ENCODE measurements around the gene LARGE1.

Gene LARGE1

GRCh38 chr22:33537059-33537458, 383.2 kb downstream of the LARGE1 start:
- Histone ChIP-seq H3K36me3 (ENCODE audit: control insufficient read depth, insufficient read depth, low read length) (no peaks in the 10 kb centered on the region), H3K4me1 (ENCODE audit: control insufficient read depth, insufficient read depth, low read length) (no peaks in the 10 kb centered on the region), H3K27me3 (ENCODE audit: control insufficient read depth, insufficient read depth, low read length) (no peaks in the 10 kb centered on the region), H3K4me3 (ENCODE audit: low read depth, low read length) (no peak overlapping the region), H3K9ac (ENCODE audit: low read depth, low read length) (no peak overlapping the region), H3K9me3 (ENCODE audit: control insufficient read depth, insufficient read depth, low read length) (no peaks in the 10 kb centered on the region)

GRCh38 chr22:33535937-33536875, 384.1 kb downstream of the LARGE1 start:
- no peaks in the 10 kb centered on the region for H3K9me3 ChIP-seq (ENCODE audit: control insufficient read depth, insufficient read depth, low read length)
- no peaks in the 10 kb centered on the region for H3K27me3 ChIP-seq (ENCODE audit: control insufficient read depth, insufficient read depth, low read length)
- H3K4me1 ChIP-seq (ENCODE audit: control insufficient read depth, insufficient read depth, low read length), result no peaks in the 10 kb centered on the region
- no peaks in the 10 kb centered on the region for H3K36me3 ChIP-seq (ENCODE audit: control insufficient read depth, insufficient read depth, low read length)
- H3K4me3 ChIP-seq (ENCODE audit: low read depth, low read length), result no peak overlapping the region
- no peak overlapping the region for H3K9ac ChIP-seq (ENCODE audit: low read depth, low read length)

DNA sequence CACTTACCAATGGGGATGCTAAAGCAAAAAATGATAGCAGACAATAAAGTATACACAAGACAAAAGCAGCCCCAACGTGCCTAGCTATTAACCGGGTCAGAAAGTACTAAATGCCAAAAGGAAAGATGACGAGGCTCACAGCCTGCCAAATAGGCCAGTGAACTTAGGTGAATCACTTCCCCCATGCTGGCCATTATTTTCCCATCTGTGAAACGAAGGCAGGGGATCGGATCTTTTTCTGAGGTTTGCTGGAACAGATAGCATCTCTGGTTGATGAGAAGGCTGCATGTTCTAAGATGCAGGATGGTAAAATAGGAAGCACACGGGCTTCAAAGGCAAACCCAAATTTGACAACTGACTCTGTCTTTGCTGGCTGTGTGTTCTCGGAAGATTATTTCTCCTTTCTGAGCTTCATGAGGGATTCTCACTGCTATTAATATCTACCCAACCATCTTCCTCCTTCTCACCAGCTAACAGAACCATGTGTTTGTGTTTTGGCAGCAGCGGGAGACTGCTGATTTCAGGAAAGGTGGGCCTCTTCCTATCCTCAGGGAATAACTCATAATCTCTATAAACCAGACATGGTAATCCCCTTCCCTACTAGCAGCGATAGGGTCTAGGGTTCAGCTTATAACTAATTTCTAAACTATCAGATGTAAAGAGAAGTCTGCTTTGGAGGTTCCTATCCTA, 390.7 kb downstream of the LARGE1 start:
- Histone ChIP-seq H3K27me3 (ENCODE audit: control insufficient read depth, insufficient read depth, low read length) (no peaks in the 10 kb centered on the region), H3K9me3 (ENCODE audit: control insufficient read depth, insufficient read depth, low read length) (no peaks in the 10 kb centered on the region), H3K4me3 (ENCODE audit: low read depth, low read length) (no peak overlapping the region), H3K9ac (ENCODE audit: low read depth, low read length) (no peak overlapping the region), H3K36me3 (ENCODE audit: control insufficient read depth, insufficient read depth, low read length) (no peaks in the 10 kb centered on the region), H3K4me1 (ENCODE audit: control insufficient read depth, insufficient read depth, low read length) (no peaks in the 10 kb centered on the region)

- no peaks in the 10 kb centered on the region for H3K4me1 ChIP-seq (ENCODE audit: control insufficient read depth, insufficient read depth, low read length)
- H3K9ac ChIP-seq (ENCODE audit: low read depth, low read length), result no peak overlapping the region
- H3K9me3 ChIP-seq (ENCODE audit: control insufficient read depth, insufficient read depth, low read length), result no peaks in the 10 kb centered on the region
- H3K36me3 ChIP-seq (ENCODE audit: control insufficient read depth, insufficient read depth, low read length), result no peaks in the 10 kb centered on the region
- no peak overlapping the region for H3K4me3 ChIP-seq (ENCODE audit: low read depth, low read length)
- no peaks in the 10 kb centered on the region for H3K27me3 ChIP-seq (ENCODE audit: control insufficient read depth, insufficient read depth, low read length)
Measured at GRCh38 chr22:33528183-33528582, 392.1 kb downstream of the LARGE1 start.

DNA sequence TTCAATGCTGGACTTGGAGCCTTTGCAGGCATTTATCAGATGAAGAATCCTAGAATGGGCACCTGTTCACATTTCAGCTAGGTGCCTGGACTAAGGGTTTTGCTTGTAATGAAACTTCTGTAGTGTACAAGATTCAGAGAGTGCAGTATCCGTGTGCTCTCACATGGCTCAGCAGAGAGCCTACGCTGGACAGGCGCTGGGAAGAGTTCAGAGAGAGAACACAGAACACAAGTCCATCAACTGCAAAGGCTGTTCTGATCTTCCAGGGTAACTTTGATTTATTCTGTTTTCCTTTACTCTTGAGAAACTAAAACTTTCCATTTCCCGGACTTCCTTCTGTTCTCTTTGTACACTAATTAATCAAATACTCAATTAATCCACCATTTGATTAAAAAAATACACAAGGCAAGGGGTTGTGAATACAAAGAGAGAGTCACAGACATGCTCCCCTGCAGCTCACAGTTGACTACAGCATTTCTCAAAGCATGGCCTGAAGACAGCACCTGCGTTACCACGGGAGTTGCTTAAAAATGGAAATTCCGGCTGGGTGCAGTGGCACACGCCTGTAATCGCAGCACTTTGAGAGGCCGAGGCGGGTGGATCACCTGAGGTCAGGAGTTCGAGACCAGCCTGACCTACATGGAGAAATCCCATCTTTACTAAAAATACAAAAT, 393.7 kb downstream of the LARGE1 start:
- H3K9me3 ChIP-seq (ENCODE audit: control insufficient read depth, insufficient read depth, low read length), result no peaks in the 10 kb centered on the region
- H3K4me1 ChIP-seq (ENCODE audit: control insufficient read depth, insufficient read depth, low read length), result no peaks in the 10 kb centered on the region
- H3K4me3 ChIP-seq (ENCODE audit: low read depth, low read length), result no peak overlapping the region
- no peaks in the 10 kb centered on the region for H3K27me3 ChIP-seq (ENCODE audit: control insufficient read depth, insufficient read depth, low read length)
- H3K36me3 ChIP-seq (ENCODE audit: control insufficient read depth, insufficient read depth, low read length), result peaks cover under 1% of the 10 kb centered on the region
- no peak overlapping the region for H3K9ac ChIP-seq (ENCODE audit: low read depth, low read length)

DNA sequence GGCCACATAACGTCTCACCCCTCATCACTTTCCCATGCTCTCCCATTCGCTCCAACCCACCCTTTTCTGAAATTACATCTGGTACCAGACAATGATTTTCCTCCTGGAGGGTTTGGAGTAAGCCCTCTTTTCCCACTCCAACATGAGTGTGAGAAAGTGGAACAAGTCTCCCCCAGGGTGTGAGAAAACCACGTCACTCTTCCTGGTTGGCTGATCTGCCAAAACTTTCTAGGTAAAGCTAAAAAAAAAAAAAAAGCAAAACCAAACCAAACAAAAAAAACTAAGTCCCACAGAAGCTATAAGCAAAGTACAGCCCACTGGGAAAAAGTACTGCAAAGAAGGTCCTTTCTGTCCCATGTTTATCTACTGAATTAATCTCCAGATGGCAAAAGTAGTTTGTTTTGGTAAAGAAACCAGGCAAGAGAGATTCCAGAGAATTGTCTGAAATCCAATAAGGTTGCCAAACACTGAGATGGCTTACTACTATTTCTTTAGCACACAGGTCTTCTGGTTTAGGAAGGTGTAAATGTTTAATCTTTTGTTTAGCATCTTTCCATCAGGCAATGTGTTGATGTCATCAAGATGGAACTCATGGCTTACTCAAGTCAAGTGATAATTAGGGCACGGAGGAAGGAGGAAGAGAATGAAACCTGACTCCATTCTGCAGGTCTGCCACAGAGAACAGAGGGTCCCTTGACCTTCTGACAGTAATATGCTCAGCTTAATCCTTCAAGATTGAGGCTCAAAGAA, 395.6 kb downstream of the LARGE1 start:
- Histone ChIP-seq H3K27me3 (ENCODE audit: control insufficient read depth, insufficient read depth, low read length) (no peaks in the 10 kb centered on the region), H3K9me3 (ENCODE audit: control insufficient read depth, insufficient read depth, low read length) (no peaks in the 10 kb centered on the region), H3K4me3 (ENCODE audit: low read depth, low read length) (no peak overlapping the region), H3K9ac (ENCODE audit: low read depth, low read length) (no peak overlapping the region), H3K4me1 (ENCODE audit: control insufficient read depth, insufficient read depth, low read length) (no peaks in the 10 kb centered on the region), H3K36me3 (ENCODE audit: control insufficient read depth, insufficient read depth, low read length) (peaks cover 6% of the 10 kb centered on the region)

DNA sequence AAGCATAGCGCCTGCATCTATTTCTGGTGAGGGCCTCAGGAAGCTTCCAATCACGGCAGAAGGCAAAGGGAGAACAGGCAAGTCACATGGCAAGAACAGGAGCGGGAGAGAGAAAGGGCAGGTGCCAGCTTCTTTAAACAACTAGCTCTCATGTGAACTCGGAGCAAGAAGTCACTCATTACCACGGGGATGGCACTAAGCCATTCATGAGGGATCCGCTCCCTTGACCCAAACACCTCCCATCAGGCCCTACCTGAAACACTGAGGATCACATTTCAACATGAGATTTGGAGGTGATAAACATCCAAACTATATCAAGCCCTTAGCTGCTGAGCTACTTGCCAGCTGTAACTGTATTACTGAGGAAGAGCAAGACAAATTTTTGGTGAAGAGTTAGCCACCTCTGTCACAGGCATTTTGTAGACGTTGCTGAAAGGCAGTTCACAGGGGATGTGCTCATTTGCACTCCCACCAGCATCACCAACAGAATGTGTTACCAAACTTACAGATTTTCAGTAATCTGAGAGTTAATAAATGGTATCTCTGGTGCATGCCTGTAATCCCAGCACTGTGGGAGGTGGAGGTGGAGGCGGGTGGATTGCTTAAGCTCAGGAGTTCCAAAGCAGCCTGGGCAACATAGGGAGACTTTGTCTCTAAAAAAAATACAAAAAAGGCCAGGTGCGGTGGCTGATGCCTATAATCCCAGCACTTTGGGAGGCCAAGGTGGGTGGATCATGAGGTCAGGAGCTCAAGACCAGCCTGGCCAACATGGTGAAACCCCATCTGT, 398.2 kb downstream of the LARGE1 start:
- no peaks in the 10 kb centered on the region for H3K4me1 ChIP-seq (ENCODE audit: control insufficient read depth, insufficient read depth, low read length)
- H3K9me3 ChIP-seq (ENCODE audit: control insufficient read depth, insufficient read depth, low read length), result no peaks in the 10 kb centered on the region
- H3K36me3 ChIP-seq (ENCODE audit: control insufficient read depth, insufficient read depth, low read length), result peaks cover 6% of the 10 kb centered on the region
- no peaks in the 10 kb centered on the region for H3K27me3 ChIP-seq (ENCODE audit: control insufficient read depth, insufficient read depth, low read length)
- H3K9ac ChIP-seq (ENCODE audit: low read depth, low read length), result no peak overlapping the region
- H3K4me3 ChIP-seq (ENCODE audit: low read depth, low read length), result no peak overlapping the region

GRCh38 chr22:33520904-33521780, 399.1 kb downstream of the LARGE1 start:
- Histone ChIP-seq H3K27me3 (ENCODE audit: control insufficient read depth, insufficient read depth, low read length) (no peaks in the 10 kb centered on the region), H3K9me3 (ENCODE audit: control insufficient read depth, insufficient read depth, low read length) (no peaks in the 10 kb centered on the region), H3K36me3 (ENCODE audit: control insufficient read depth, insufficient read depth, low read length) (peaks cover 6% of the 10 kb centered on the region), H3K9ac (ENCODE audit: low read depth, low read length) (no peak overlapping the region), H3K4me3 (ENCODE audit: low read depth, low read length) (no peak overlapping the region), H3K4me1 (ENCODE audit: control insufficient read depth, insufficient read depth, low read length) (no peaks in the 10 kb centered on the region)

DNA sequence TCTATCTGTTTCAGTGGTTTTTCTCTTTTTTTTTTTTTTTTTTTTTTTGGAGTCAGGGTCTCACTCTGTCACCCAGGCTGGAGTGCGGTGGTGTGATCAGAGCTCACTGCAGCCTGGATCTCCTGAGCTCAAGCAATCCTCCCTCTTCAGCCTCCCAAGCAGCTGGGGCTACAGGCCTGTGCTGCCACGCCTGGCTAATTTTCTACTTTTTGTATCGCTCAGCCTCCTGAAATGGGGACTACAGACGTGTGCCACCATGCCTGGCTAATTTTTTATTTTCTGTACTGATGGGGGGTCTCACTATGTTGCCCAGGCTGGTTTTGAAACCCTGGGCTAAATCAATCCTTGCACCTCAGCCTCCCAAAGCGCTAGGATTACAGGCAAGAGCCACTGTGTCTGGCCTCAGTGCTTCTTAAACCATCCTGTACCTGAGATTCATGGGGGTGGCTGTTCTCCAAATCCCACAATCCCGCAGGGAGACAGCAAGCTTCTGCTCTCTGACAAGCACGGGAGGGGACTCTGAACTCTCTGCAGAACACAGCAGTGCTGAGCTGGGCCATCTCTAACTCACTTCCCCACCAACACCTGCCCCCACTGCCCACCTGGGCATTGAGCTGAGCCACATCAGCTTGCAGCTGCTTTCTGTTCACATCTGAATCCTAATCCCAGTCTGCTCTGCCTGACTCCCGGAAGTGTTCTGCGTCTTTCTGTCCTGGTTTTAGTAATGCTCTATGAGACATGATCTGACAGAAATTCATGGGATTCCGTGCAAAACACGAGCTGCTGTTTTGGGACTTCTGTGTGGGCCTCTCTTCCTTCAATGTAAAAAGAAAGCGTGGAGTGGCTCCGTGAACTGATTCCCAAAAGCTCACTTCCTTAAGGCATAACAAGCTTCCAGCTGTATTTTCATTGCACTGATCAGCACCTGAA, 400.0 kb downstream of the LARGE1 start:
- H3K4me1 ChIP-seq (ENCODE audit: control insufficient read depth, insufficient read depth, low read length), result no peaks in the 10 kb centered on the region
- peak overlapping the region; percentile 24 for H3K9ac ChIP-seq (ENCODE audit: low read depth, low read length)
- H3K4me3 ChIP-seq (ENCODE audit: low read depth, low read length), result no peak overlapping the region
- H3K9me3 ChIP-seq (ENCODE audit: control insufficient read depth, insufficient read depth, low read length), result no peaks in the 10 kb centered on the region
- H3K27me3 ChIP-seq (ENCODE audit: control insufficient read depth, insufficient read depth, low read length), result no peaks in the 10 kb centered on the region
- H3K36me3 ChIP-seq (ENCODE audit: control insufficient read depth, insufficient read depth, low read length), result peaks cover 6% of the 10 kb centered on the region

Measured in iPS-15b (cell line).